Activated CD4-positive, alpha-beta T cell treated with anti-CD3 and anti-CD28 coated beads, Interleukin-2, amount 50 U/mL, for 16 hours (primary cell): ENCODE data around the gene KMT5C.

Source experiments
- DNase-seq: peaks from one replicate; pipeline ENCODE4 v3.0.0-alpha.2; 2020

Gene KMT5C

GRCh38 chr19:55389386-55390317 lies 50.0 kb downstream of the KMT5C start:
- DNase-seq: no peak

GRCh38 chr19:55390461-55390880 lies 50.8 kb downstream of the KMT5C start:
- no peak for DNase-seq

- DNase-seq: no peak
These were observed 51.6 kb downstream of the KMT5C start for GRCh38 chr19:55391191-55391670.

GRCh38 chr19:55391702-55392615 lies 52.3 kb downstream of the KMT5C start:
- DNase-seq: no peak

- no peak for DNase-seq
These were observed 53.4 kb downstream of the KMT5C start for GRCh38 chr19:55392820-55393761.
